Esophagus squamous epithelium (tissue), 4 donors: Measurements from ENCODE around the gene SLC30A9.

Experiments used
- POLR2A ChIP-seq, 4 donors: fragments of 450-650 bp; IDR thresholded peaks; one replicate each; pipeline ENCODE4 v1.6.1; 2017; ENCODE audit warnings: antibody characterized with exemption in 4 of 4, mild to moderate bottlenecking in 4 of 4, moderate library complexity in 3 of 4
- TF ChIP-seq, protein P1 (sequence below), 6 experiments: fragments of 450-650 bp in 4 of 6; fragments of 200-600 bp in 2 of 6; sonication (generic) in 2 of 6; IDR thresholded peaks; one replicate each; pipeline ENCODE4 v1.5.1; 2016 to 2019; ENCODE audit warnings: antibody characterized with exemption in 6 of 6, mild to moderate bottlenecking in 4 of 6, moderate library complexity in 4 of 6

DNA sequence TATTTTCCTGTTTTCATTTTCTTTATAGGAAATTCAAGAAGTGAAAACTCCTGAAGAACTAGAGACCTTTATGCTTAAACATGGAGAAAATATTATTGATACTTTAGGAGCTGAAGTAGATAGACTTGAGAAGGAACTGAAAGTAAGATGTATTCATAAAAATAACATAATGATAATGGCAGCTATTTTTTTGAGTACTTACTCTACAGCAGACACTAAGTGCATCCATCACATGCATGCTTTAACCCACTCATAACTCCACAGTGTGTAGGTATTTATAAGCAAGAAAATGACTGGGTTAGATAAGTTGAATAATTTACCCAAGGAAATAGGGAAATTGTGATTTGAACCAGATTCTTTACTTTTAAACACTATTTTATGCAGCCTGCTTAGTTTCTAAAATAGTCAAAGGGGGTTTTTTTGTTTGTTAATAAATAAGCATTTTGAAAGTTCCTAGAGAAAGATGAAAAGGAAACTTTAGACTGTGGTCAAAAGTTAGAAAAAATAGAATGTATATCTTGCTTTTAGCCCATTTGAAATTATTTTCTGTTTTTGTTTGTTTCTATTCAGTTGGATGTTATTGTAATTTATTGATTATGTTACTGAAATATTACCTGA, 88.0 kb downstream of the SLC30A9 start:
- TF ChIP-seq, protein P1, sequence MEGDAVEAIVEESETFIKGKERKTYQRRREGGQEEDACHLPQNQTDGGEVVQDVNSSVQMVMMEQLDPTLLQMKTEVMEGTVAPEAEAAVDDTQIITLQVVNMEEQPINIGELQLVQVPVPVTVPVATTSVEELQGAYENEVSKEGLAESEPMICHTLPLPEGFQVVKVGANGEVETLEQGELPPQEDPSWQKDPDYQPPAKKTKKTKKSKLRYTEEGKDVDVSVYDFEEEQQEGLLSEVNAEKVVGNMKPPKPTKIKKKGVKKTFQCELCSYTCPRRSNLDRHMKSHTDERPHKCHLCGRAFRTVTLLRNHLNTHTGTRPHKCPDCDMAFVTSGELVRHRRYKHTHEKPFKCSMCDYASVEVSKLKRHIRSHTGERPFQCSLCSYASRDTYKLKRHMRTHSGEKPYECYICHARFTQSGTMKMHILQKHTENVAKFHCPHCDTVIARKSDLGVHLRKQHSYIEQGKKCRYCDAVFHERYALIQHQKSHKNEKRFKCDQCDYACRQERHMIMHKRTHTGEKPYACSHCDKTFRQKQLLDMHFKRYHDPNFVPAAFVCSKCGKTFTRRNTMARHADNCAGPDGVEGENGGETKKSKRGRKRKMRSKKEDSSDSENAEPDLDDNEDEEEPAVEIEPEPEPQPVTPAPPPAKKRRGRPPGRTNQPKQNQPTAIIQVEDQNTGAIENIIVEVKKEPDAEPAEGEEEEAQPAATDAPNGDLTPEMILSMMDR (IDR thresholded peaks at IDR 0.05): no peak
- no peak for TF ChIP-seq POLR2A (IDR thresholded peaks at IDR 0.05)
